SKM-1 (cell line): ENCODE measurements around the gene CFHR1.
"Not testable (repeated sequence)": the region's sequence is repeated elsewhere in the genome, so short reads cannot be mapped to it uniquely, and the experiment has no call there.

Source experiments
- DNase-seq: peaks from one replicate; lab custom pipeline; 2025; ENCODE audit not compliant: unreplicated experiment; lab: John Stamatoyannopoulos, UW

Gene CFHR1

GRCh38 chr1:196819531-196819930 is at the start of gene CFHR1:
TSS of gene CFHR1 (plus strand) at chr1:196819731. CDS start at chr1:196819845, 114 bp downstream.
- not testable (repeated sequence) for DNase-seq

GRCh38 chr1:196769823-196770222 is 49.7 kb upstream of the CFHR1 start:
- DNase-seq = not testable (repeated sequence)

- no peak for DNase-seq
Observed at GRCh38 chr1:196773713-196774112, 45.8 kb upstream of the CFHR1 start.

GRCh38 chr1:196774175-196774574 is 45.4 kb upstream of the CFHR1 start:
- DNase-seq = no peak

- no peak for DNase-seq
Observed at GRCh38 chr1:196774603-196775002, 44.9 kb upstream of the CFHR1 start, which contains the start of gene CFHR3. TSS of gene CFHR3 (plus strand) at chr1:196774840. CDS start at chr1:196774887, 47 bp downstream.

GRCh38 chr1:196777603-196778002 is 41.9 kb upstream of the CFHR1 start:
- DNase-seq = no peak

- no peak for DNase-seq
Observed at GRCh38 chr1:196779093-196779492, 40.4 kb upstream of the CFHR1 start.

- DNase-seq = not testable (repeated sequence)
Observed at GRCh38 chr1:196791252-196791651, 28.3 kb upstream of the CFHR1 start.

- DNase-seq = not testable (repeated sequence)
Observed at GRCh38 chr1:196794103-196794502, 25.4 kb upstream of the CFHR1 start.

GRCh38 chr1:196797891-196798290 is 21.6 kb upstream of the CFHR1 start:
- DNase-seq = no peak

- DNase-seq = not testable (repeated sequence)
Observed at GRCh38 chr1:196801920-196802319, 17.6 kb upstream of the CFHR1 start.

- DNase-seq = no peak
Observed at GRCh38 chr1:196808529-196809235, 10.8 kb upstream of the CFHR1 start.

GRCh38 chr1:196817442-196817841 is 2.1 kb upstream of the CFHR1 start:
- not testable (repeated sequence) for DNase-seq

- peak; percentile 24 for DNase-seq
Observed at GRCh38 chr1:196827860-196828259, 8.3 kb downstream of the CFHR1 start.

GRCh38 chr1:196849613-196850492 is 30.3 kb downstream of the CFHR1 start:
- not testable (repeated sequence) for DNase-seq

- DNase-seq = no peak
Observed at GRCh38 chr1:196856053-196856452, 36.5 kb downstream of the CFHR1 start.

- DNase-seq = no peak
Observed at GRCh38 chr1:196857188-196857587, 37.7 kb downstream of the CFHR1 start.

GRCh38 chr1:196858811-196859210 is 39.3 kb downstream of the CFHR1 start:
- no peak for DNase-seq

GRCh38 chr1:196860323-196860884 is 40.9 kb downstream of the CFHR1 start:
- DNase-seq = no peak

- DNase-seq = no peak
Observed at GRCh38 chr1:196861429-196861828, 41.9 kb downstream of the CFHR1 start.

- no peak for DNase-seq
Observed at GRCh38 chr1:196866974-196867373, 47.4 kb downstream of the CFHR1 start.

- DNase-seq = no peak
Observed at GRCh38 chr1:196873385-196873784, 53.9 kb downstream of the CFHR1 start.
